DND-41 (cell line): ENCODE data around the gene PPP1R14B.

Experiments
- EZH2 ChIP-seq: IDR thresholded peaks from 3 replicates; pipeline ENCODE4 v1.6.1; 2012; ENCODE audit warnings: borderline replicate concordance, low read depth, mild to moderate bottlenecking, moderate library complexity, low read length, inconsistent platforms; ENCODE audit not compliant: severe bottlenecking
- TF ChIP-seq, protein P1 (sequence below): IDR thresholded peaks from 2 replicates; pipeline ENCODE4 v1.5.1; 2012; ENCODE audit warnings: borderline replicate concordance, low read length, moderate library complexity, mild to moderate bottlenecking; ENCODE audit not compliant: poor library complexity, severe bottlenecking; ENCODE audit errors: extremely low read depth

DNA sequence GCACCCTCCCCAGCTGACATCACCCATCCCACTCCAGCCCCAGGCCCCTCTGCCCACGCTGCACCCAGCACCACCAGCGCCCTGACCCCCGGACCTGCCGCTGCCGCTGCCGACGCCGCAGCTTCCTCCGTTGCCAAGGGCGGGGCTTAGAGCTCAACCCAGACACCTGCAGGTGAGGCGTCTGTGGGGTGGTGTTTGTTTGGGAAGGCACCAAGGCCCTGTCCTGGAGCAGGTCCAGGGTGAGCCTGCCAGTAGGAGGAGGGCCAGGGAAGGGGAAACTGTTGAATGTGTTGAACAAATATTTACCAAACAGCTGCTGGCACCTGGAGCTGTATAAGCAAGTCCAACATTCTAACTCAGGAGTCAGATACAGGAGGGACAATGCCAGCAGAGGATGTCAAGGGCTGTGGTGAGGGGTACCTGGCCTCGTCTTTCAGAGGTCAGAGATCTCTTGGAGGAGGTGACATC, 9.2 kb downstream of the PPP1R14B start:
- TF ChIP-seq, protein P1, sequence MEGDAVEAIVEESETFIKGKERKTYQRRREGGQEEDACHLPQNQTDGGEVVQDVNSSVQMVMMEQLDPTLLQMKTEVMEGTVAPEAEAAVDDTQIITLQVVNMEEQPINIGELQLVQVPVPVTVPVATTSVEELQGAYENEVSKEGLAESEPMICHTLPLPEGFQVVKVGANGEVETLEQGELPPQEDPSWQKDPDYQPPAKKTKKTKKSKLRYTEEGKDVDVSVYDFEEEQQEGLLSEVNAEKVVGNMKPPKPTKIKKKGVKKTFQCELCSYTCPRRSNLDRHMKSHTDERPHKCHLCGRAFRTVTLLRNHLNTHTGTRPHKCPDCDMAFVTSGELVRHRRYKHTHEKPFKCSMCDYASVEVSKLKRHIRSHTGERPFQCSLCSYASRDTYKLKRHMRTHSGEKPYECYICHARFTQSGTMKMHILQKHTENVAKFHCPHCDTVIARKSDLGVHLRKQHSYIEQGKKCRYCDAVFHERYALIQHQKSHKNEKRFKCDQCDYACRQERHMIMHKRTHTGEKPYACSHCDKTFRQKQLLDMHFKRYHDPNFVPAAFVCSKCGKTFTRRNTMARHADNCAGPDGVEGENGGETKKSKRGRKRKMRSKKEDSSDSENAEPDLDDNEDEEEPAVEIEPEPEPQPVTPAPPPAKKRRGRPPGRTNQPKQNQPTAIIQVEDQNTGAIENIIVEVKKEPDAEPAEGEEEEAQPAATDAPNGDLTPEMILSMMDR = no peak
- no peak for TF ChIP-seq EZH2
